ENCODE results near the gene SMIM14. TPM values are rescaled to one million over a fixed set of nuclear protein-coding genes. Genes with fewer than 3 reads are reported as not detected.

The SMIM14 gene
- total and polyA plus RNA-seq, 2 experiments from 2014 or later = 98.6 to 124 TPM

DNA sequence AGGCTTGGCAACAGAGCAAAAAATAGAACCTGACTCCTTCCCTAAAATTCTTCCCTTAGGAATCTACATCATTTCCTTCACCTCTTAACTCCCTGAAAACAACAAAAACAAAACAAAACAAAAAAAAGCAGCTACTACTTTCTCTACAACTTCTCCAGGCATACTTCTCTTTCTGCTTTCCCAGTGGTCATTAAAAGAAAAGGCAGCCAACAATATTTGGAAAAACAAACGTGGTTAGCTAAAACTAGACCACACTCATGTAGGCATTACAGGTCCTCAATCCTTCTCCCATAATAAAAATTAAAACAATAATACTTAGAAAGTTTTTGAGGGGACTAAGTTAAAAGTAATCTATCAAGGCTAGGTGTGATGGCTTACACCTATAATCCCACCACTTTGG is 29.0 kb upstream of the SMIM14 start:
- Histone ChIP-seq H3K4me1 (ENCODE audit: insufficient read depth) (peaks cover 4% of the 10 kb centered on the region), H3K9me2 (replicated peaks; ENCODE audit: insufficient read depth) (no peaks in the 10 kb centered on the region), H3K27ac (no peak overlapping the region), H3K4me3 (no peak overlapping the region), H3K27me3 (no peaks in the 10 kb centered on the region), H2AFZ (no peak overlapping the region), H3K9me3 (ENCODE audit: low read depth) (no peaks in the 10 kb centered on the region), H3K36me3 (replicated peaks; ENCODE audit: insufficient read depth, low read depth) (no peaks in the 10 kb centered on the region), H3K4me2 (no peak overlapping the region), H4K20me1 (ENCODE audit: insufficient read depth, poor library complexity, severe bottlenecking) (no peaks in the 10 kb centered on the region), H3K79me2 (no peaks in the 10 kb centered on the region)
- no peak for DNase-seq (ENCODE audit: low spot score)
- WGBS (ENCODE audit: low lambda C conversion rate, missing lambda C conversion rate) = 67% methylated on average over 1 of the region's 1 CpG
- TF ChIP-seq EZH2phosphoT487 (IDR thresholded peaks at IDR 0.05; ENCODE audit: low read depth, severe bottlenecking, unreplicated experiment) (no peak), EZH2 (IDR thresholded peaks at IDR 0.05; ENCODE audit: borderline replicate concordance) (no peak)
- TF ChIP-seq, protein P1, sequence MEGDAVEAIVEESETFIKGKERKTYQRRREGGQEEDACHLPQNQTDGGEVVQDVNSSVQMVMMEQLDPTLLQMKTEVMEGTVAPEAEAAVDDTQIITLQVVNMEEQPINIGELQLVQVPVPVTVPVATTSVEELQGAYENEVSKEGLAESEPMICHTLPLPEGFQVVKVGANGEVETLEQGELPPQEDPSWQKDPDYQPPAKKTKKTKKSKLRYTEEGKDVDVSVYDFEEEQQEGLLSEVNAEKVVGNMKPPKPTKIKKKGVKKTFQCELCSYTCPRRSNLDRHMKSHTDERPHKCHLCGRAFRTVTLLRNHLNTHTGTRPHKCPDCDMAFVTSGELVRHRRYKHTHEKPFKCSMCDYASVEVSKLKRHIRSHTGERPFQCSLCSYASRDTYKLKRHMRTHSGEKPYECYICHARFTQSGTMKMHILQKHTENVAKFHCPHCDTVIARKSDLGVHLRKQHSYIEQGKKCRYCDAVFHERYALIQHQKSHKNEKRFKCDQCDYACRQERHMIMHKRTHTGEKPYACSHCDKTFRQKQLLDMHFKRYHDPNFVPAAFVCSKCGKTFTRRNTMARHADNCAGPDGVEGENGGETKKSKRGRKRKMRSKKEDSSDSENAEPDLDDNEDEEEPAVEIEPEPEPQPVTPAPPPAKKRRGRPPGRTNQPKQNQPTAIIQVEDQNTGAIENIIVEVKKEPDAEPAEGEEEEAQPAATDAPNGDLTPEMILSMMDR (IDR thresholded peaks at IDR 0.05; ENCODE audit: poor library complexity) = no peak

DNA sequence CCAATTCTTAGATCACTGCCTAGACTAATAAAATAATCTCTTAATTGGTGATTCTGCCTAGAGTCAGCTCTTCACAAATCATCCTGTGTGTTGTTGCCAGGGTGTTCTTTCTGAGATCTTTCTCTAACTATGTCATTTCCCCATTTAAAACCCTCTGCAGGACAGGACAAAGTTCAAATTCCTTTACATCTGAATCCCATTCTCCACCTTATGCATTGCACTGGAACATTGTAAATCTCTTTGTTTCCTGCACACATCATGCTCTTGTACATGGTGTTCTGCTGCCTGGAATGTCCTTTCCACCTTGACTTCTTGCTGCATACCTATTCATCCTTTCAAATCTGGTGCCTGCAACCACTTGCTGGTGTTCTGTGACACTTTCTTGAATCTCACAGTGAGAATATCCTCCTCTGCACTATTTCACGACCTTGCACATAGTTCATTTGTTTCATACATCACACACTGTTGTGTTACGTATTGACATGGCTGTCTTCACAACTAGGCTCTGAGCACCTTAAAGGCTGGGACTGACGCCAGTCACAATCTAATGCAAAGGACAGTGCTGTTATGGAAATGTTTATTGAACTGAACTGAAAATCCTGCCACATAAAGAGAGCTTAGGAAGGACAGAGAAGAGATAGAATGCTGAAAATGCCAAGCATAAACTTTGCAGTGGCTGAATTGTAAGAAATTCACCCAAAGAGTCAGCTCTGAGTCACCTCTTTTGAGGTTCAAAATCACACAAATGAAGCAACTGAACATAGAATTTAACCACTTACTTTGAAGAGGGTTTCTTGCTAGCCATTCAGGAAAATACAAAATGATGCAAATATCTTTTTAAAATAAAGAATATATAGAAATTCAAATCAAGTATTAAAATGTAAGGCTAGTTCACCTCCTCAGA is 26.4 kb upstream of the SMIM14 start:
- no peak overlapping the region for H3K4me3 ChIP-seq
- peaks cover 4% of the 10 kb centered on the region for H3K4me1 ChIP-seq (ENCODE audit: insufficient read depth)
- 66% methylated on average over 3 of the region's 3 CpGs for WGBS (ENCODE audit: low lambda C conversion rate, missing lambda C conversion rate)
- no peaks in the 10 kb centered on the region for H3K36me3 ChIP-seq (replicated peaks; ENCODE audit: insufficient read depth, low read depth)
- peak overlapping the region; percentile 5 for H2AFZ ChIP-seq
- H3K27me3 ChIP-seq = no peaks in the 10 kb centered on the region
- H4K20me1 ChIP-seq (ENCODE audit: insufficient read depth, poor library complexity, severe bottlenecking) = no peaks in the 10 kb centered on the region
- no peaks in the 10 kb centered on the region for H3K79me2 ChIP-seq
- no peaks in the 10 kb centered on the region for H3K9me2 ChIP-seq (replicated peaks; ENCODE audit: insufficient read depth)
- H3K9me3 ChIP-seq (ENCODE audit: low read depth) = no peaks in the 10 kb centered on the region
- peak; percentile 28 for DNase-seq (ENCODE audit: low spot score)
- peak overlapping the region; percentile 23 for H3K4me2 ChIP-seq
- H3K27ac ChIP-seq = peak overlapping the region; percentile 75
- no peak for TF ChIP-seq EZH2phosphoT487 (IDR thresholded peaks at IDR 0.05; ENCODE audit: low read depth, severe bottlenecking, unreplicated experiment)
- TF ChIP-seq, protein P1 (IDR thresholded peaks at IDR 0.05; ENCODE audit: poor library complexity) = no peak
- TF ChIP-seq EZH2 (IDR thresholded peaks at IDR 0.05; ENCODE audit: borderline replicate concordance) = no peak

DNA sequence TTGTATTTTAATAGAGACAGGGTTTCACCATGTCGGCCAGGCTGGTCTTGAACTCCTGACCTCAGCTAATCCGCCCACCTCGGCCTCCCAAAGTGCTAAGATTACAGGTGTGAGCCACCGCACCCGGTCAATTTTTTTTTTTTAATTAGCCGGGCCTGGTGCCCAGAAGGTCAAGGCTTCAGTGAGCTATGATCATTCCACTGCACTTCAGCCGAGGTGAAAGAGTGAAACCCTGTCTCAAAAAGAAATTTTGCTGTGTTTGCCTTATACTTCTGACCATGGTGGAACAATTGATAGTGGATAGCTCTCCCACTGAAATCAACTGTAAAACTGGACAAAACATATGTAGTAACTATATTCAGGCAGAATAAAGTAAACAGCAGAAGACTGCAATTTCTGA is 24.0 kb upstream of the SMIM14 start:
- no peak overlapping the region for H3K27ac ChIP-seq
- DNase-seq (ENCODE audit: low spot score) = no peak
- no peaks in the 10 kb centered on the region for H3K79me2 ChIP-seq
- peaks cover 4% of the 10 kb centered on the region for H3K4me1 ChIP-seq (ENCODE audit: insufficient read depth)
- no peaks in the 10 kb centered on the region for H3K36me3 ChIP-seq (replicated peaks; ENCODE audit: insufficient read depth, low read depth)
- no peak overlapping the region for H3K4me3 ChIP-seq
- H3K9me2 ChIP-seq (replicated peaks; ENCODE audit: insufficient read depth) = no peaks in the 10 kb centered on the region
- H3K27me3 ChIP-seq = no peaks in the 10 kb centered on the region
- H4K20me1 ChIP-seq (ENCODE audit: insufficient read depth, poor library complexity, severe bottlenecking) = no peaks in the 10 kb centered on the region
- H3K4me2 ChIP-seq = no peak overlapping the region
- TF ChIP-seq EZH2phosphoT487 (IDR thresholded peaks at IDR 0.05; ENCODE audit: low read depth, severe bottlenecking, unreplicated experiment) (no peak), EZH2 (IDR thresholded peaks at IDR 0.05; ENCODE audit: borderline replicate concordance) (no peak)
- TF ChIP-seq, protein P1 (IDR thresholded peaks at IDR 0.05; ENCODE audit: poor library complexity) = no peak
- 94% methylated on average over 7 of the region's 7 CpGs for WGBS (ENCODE audit: low lambda C conversion rate, missing lambda C conversion rate)
- H3K9me3 ChIP-seq (ENCODE audit: low read depth) = no peaks in the 10 kb centered on the region
- H2AFZ ChIP-seq = no peak overlapping the region

Measured in hepatocyte (in vitro differentiated cells).